HG03280 (cell line): ENCODE measurements around the gene FNDC3A.
"Not testable (repeated sequence)": the region's sequence is repeated elsewhere in the genome, so short reads cannot be mapped to it uniquely, and the experiment has no call there.

Experiments
- ATAC-seq: cut with Tn5 transposase; IDR thresholded peaks from one replicate; pipeline ENCODE4 v1.9.1; 2021; ENCODE audit warnings: mild to moderate bottlenecking, moderate library complexity; ENCODE audit not compliant: unreplicated experiment

FNDC3A gene

GRCh38 chr13:49040872-49041271, 65.2 kb downstream of the FNDC3A start:
- no peak for ATAC-seq

DNA sequence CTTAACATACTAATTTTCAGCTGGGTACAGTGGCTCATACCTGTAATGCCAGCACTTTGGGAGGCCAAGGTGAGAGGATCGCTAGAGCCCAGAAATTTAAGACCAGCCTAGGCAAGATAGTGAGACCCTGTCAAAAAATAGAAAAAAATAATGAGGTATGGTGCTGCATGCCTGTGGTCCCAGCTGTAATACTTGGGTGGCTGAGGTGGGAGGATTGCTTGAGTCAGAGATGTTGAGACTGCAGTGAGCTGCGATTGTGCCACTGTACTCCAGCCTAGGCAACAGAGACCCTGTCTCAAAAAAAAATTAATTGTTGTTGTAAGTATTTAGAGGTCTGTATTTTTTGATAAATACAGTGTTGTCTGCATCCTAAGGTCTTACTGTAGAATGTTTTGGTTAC, 66.8 kb downstream of the FNDC3A start:
- ATAC-seq = no peak

- ATAC-seq = no peak
These were observed 68.3 kb downstream of the FNDC3A start for GRCh38 chr13:49044008-49044407.

DNA sequence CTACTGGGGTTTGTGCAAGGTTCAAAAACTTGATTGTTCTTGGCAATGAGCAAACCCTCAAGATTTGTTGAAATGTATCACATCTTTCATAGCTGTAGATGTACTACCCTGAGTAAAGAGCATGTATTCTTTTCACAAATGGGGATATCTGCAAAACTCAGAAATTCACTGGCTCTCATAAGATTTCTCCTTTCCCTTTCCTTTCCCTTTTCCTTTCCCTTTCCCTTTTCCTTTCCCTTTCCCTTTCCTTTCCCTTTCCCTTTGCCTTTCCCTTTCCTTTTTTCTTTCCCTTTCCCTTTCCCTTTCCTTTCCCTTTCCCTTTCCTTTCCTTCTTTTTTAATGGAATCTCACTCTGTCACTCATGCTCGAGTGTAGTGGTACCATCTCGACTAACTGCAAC, 69.1 kb downstream of the FNDC3A start:
- ATAC-seq = no peak

DNA sequence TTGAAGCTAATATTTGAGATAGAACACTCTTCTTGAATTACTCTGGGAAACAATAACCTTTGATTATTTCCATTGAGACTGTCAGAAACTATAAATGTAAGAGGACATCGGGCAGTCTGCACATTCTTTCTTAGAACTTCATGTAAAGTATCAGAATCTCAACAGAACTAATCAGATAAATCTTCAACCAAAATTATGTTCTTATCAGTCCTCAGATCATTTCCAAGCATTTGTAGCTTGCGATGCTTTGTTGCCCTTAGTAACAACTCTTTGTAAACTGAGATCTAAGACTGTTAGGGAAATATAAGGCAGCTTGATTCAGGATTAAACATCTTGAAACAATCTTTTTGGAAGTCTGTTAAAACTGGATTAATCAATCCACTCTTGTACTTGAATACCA, 70.3 kb downstream of the FNDC3A start:
- no peak for ATAC-seq

- no peak for ATAC-seq
These were observed 70.8 kb downstream of the FNDC3A start for GRCh38 chr13:49046519-49046918.

DNA sequence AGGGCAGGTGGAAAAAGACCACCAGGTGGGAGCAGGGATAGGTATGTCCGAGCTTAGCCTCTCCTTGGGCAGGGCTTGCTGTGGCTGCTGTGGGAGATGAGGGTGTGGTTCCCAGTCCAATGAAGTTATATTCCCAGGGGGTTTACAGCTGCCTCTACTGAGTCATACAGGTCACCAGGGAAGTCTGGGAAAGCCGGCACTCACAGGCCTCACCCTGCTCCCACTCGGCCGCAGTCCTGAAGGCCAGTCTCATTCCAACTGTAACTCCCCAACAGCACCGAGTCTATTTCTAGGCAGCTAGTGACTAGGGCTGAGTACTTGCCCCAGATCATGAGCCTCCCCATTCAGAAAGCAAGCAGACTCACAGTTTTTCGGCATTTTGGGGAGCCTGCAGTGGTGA, 77.1 kb downstream of the FNDC3A start:
- no peak for ATAC-seq

DNA sequence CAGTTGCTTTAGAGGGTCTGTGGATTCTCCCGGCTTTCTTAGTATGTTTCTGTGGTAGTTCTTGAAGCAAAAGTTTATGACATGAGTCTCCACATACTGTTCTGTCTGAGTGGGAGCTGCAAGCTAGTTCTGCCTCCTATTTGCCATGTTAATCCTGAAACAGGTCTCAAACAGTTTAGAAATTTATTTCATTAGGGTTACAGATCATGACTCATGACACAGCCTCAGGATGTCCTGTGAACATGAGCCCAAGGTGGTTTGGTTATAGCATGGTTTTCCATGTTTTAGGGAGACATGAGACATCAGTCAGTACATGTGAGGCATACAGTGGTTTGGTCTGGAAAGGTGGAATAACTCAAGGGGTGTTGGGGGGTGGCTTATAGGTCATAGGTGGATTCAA, 77.5 kb downstream of the FNDC3A start:
- ATAC-seq = no peak

DNA sequence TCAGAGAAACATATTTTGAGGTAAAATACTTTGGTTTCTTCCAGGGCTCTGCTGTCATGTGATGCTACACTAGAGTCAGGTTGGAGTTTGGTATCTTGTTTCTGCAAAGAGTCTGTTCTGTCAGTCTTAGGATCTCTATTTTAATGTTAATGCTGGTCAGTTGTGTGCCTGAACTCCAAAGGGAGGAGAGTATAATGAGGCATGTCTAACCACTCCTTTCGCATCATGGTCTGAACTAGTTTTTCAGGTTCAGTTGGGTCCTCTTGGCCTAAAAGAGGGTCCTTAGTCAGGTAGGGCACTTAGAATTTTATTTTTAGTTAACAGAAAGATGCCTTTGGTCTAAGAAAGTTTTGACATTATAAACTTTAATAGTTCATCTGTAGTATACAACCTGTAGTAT, 78.2 kb downstream of the FNDC3A start:
- no peak for ATAC-seq

DNA sequence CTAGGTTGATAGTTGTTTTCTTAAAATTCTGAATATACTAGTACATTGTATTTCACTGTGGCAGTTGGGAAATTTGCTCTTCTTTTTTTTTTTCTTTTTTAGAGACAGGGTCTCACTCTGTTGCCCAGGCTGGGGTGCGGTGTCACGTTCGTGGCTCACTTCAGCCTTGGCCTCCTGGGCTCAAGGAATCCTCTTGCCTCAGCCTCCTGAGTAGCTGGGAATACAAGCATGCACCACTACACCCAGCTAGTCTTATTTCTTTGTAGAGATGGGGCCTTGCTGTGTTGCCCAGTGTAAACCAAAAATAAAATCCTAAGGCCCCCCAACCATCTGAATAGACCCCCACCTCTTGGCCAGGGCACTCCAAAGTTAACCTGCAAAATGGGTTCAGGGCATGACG, 79.3 kb downstream of the FNDC3A start:
- no peak for ATAC-seq

DNA sequence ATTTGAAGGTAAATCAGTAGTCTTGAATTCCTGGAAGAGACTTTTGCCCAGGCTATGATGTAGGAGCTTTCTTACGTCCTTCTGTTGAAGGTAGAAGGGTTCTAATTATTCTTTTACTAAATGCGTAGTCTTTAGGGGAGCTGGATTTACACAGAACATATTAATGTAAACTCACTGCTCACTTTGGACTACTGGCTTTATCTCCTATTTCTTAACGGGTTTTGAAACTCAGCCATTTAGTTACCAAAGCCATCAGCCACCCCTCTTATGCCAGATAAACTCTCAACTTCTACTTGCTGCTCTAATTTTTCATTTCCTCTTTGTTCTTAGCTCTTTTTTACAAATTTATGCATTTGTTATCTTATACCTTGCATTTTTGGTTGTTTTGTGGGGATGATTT, 81.5 kb downstream of the FNDC3A start:
- ATAC-seq = no peak

GRCh38 chr13:49058761-49059160, 83.0 kb downstream of the FNDC3A start:
- no peak for ATAC-seq

GRCh38 chr13:49060678-49061387, 85.1 kb downstream of the FNDC3A start:
- no peak for ATAC-seq

DNA sequence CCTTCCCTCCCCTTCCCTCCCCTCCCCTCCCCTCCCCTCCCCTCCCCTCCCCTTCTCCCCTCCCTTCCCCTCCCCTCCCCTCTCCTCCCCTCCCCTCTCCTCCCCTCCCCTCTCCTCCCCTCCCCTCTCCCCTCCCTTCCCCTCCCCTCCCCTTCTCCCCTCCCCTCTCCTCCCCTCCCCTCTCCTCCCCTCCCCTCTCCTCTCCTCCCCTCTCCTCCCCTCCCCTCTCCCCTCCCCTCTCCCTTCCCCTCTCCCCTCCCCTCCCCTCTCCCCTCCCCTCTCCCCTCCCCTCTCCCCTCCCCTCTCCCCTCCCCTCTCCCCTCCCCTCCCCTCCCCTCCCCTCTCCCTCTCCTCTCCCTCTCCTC, 85.7 kb downstream of the FNDC3A start:
- ATAC-seq = not testable (repeated sequence)

- ATAC-seq = no peak
These were observed 86.7 kb downstream of the FNDC3A start for GRCh38 chr13:49062297-49062896.

DNA sequence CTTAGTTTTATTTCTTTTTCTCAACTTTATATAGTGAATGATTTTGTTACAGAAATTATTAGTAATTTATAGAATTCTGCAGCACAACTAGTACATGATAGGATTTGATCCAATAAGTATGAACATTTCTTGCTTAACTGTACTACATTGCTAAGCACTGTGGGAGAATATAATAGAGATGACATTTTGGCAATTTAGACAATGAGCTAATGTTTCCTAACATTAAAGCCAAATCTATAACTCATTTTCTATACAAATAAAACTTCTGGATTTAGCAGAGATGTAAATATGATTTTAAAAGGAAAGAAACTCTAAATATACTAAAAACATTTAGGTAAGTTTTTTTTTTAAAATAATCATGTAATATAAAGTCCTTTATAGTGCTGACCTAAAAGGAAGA, 87.3 kb downstream of the FNDC3A start:
- no peak for ATAC-seq

DNA sequence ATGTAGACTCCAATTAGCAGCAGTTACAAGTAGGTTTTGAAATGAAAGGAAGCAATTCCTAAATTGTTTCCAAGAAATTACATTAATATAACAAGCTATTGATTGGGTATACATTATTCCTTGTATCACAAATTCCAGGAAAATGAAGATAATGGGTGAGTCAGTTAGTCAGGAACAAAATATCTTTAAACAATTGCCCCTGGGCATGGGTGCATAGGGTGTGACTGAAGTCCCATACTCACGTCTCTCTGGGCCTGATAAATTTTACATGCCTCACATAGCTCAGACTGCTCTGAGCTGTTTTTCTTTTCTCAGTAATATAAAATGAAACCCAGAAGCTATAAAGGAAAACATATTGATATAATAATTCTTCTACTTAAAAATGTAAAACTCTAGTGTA, 87.8 kb downstream of the FNDC3A start:
- no peak for ATAC-seq

- no peak for ATAC-seq
These were observed 88.8 kb downstream of the FNDC3A start for GRCh38 chr13:49064476-49064875.

GRCh38 chr13:49066856-49067255, 91.1 kb downstream of the FNDC3A start:
- no peak for ATAC-seq

- ATAC-seq = not testable (repeated sequence)
These were observed 92.8 kb downstream of the FNDC3A start for GRCh38 chr13:49068498-49068897.

DNA sequence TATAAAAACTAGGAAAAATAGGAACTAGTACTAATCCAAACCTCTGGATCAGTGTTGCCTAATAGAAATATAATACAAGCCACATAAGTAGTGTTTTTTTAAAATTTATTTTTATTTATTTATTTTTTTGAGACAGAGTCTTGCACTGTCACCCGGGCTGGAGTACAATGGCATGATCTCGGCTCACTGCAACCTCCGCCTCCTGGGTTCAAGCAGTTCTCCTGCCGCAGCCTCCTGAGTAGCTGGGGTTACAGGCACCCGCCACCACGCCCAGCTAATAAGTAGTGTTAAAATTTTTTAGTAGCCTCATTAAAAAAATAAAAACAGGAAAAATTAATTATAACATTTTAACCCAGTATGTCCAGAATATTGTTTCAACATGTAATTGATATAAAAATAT, 94.3 kb downstream of the FNDC3A start:
- ATAC-seq = not testable (repeated sequence)

- no peak for ATAC-seq
These were observed 95.7 kb downstream of the FNDC3A start for GRCh38 chr13:49071341-49071937.
